CD4-positive, alpha-beta memory T cell (primary cell): ENCODE data around the gene RGS19. TPM values are rescaled to one million over a fixed set of nuclear protein-coding genes. Genes with fewer than 3 reads are reported as not detected.

Experiments
- CTCF ChIA-PET: fragments of 350-600 bp; sonication (Branson Sonifier 250); formaldehyde crosslinking; loops from one replicate; lab custom pipeline; 2021; ENCODE audit warnings: inconsistent platforms; ENCODE audit not compliant: partially characterized antibody; lab: Charles Lee
- POLR2A ChIA-PET: fragments of 350-600 bp; sonication (Branson Sonifier 250); formaldehyde crosslinking; loops from one replicate; lab custom pipeline; 2021; ENCODE audit not compliant: partially characterized antibody; lab: Charles Lee
- DNase-seq, 5 donors: peaks; one replicate each; pipeline versions ENCODE4 v3.0.0 to v3.0.0-alpha.2; 2020 to 2022; ENCODE audit warnings: mixed read lengths in 1 of 5
- H3K27ac ChIP-seq: one replicate; pipeline ENCODE4 v1.7.0; 2013; ENCODE audit warnings: low read depth, low read length
- H3K27me3 ChIP-seq: 2 replicates; pipeline ENCODE4 v1.7.0; 2013; ENCODE audit warnings: mild to moderate bottlenecking, low read length, moderate library complexity; ENCODE audit not compliant: insufficient read depth
- H3K36me3 ChIP-seq: 2 replicates; pipeline ENCODE4 v1.7.0; 2013; ENCODE audit warnings: mild to moderate bottlenecking, low read length, moderate library complexity; ENCODE audit not compliant: insufficient read depth
- H3K4me1 ChIP-seq: 2 replicates; pipeline ENCODE4 v1.7.0; 2013; ENCODE audit warnings: mild to moderate bottlenecking, low read length, moderate library complexity; ENCODE audit not compliant: insufficient read depth
- H3K4me3 ChIP-seq, 2 donors: one replicate each; pipeline ENCODE4 v1.7.0; 2013; ENCODE audit warnings: low read length in 2 of 2, mild to moderate bottlenecking in 1 of 2
- H3K9me3 ChIP-seq, 2 donors: one replicate each; pipeline ENCODE4 v1.7.0; 2013; ENCODE audit warnings: low read length in 2 of 2, control low read depth in 1 of 2; ENCODE audit not compliant: control insufficient read depth in 1 of 2
- H3K27ac Mint-ChIP-seq, 7 donors: one replicate each; pipeline ENCODE4 v1.8.0; 2020 to 2021; ENCODE audit warnings: mixed read lengths in 7 of 7, mild to moderate bottlenecking in 6 of 7, inconsistent platforms in 3 of 7, moderate library complexity in 3 of 7
- H3K27me3 Mint-ChIP-seq, 2 donors: one replicate each; pipeline ENCODE4 v1.8.0; 2020 to 2021; ENCODE audit warnings: mixed read lengths in 2 of 2
- H3K36me3 Mint-ChIP-seq, 2 donors: one replicate each; pipeline ENCODE4 v1.8.0; 2020 to 2021; ENCODE audit warnings: mixed read lengths in 2 of 2, inconsistent platforms in 1 of 2, mild to moderate bottlenecking in 1 of 2
- H3K4me1 Mint-ChIP-seq, 4 donors: one replicate each; pipeline ENCODE4 v1.8.0; 2020 to 2021; ENCODE audit warnings: mixed read lengths in 4 of 4, mild to moderate bottlenecking in 1 of 4
- H3K4me3 Mint-ChIP-seq, 8 donors: one replicate each; pipeline ENCODE4 v1.8.0; 2020 to 2021; ENCODE audit warnings: mixed read lengths in 8 of 8, mild to moderate bottlenecking in 7 of 8, moderate library complexity in 6 of 8, inconsistent platforms in 3 of 8
- H3K9me3 Mint-ChIP-seq, 8 donors: one replicate each; pipeline ENCODE4 v1.8.0; 2020 to 2021; ENCODE audit warnings: mixed read lengths in 8 of 8, mild to moderate bottlenecking in 5 of 8, inconsistent platforms in 3 of 8, moderate library complexity in 1 of 8
- intact Hi-C: fragments of 100-400 bp; cut with micrococcal nuclease; formaldehyde crosslinking; loops from one replicate; pipeline ENCODE4 v1.15.1; 2023
- polyA plus RNA-seq, 2 donors: library from polyadenylated mRNA; unstranded; fragments of 300-500 nt; fragmentation: Illumina TruSeq; gene quantifications; one replicate each; pipeline ENCODE4 v1.2.3, GENCODE V29; 2021
- total RNA-seq, 2 experiments: library from RNA; stranded (reverse); gene quantifications; one replicate each; pipeline ENCODE4 v1.2.3, GENCODE V29; 2021

The RGS19 gene
- total and polyA plus RNA-seq, 4 experiments from 2014 or later: 35.0 to 116 (median 74.0) TPM

- DNase-seq: no peak
- Mint-ChIP-seq H3K27ac (no peak within 1 kb of the TSS), H3K4me3 (peak within 1 kb of the TSS in 7 of 8 donors; percentile 17 to 77 (median 58)), H3K4me1 (peaks cover 2 to 13% (median 6%) of the 10 kb centered on the region in 4 donors), H3K9me3 (no peaks in the 10 kb centered on the region), H3K36me3 (no peaks in the 10 kb centered on the region), H3K27me3 (peaks cover 22 to 28% of the 10 kb centered on the region in 2 donors)
- no peaks in the 10 kb centered on the region for H3K9me3 ChIP-seq
- H3K27ac ChIP-seq: no peak within 1 kb of the TSS
- peaks cover 11% of the 10 kb centered on the region for H3K4me1 ChIP-seq
- POLR2A ChIA-PET: no interaction called here
- CTCF ChIA-PET: no interaction called here
- intact Hi-C loops: no loop called here
- no peak within 1 kb of the TSS for H3K4me3 ChIP-seq
- H3K36me3 ChIP-seq: no peaks in the 10 kb centered on the region
- H3K27me3 ChIP-seq: peaks cover 15% of the 10 kb centered on the region
Measured at GRCh38 chr20:64049060-64049877, 30.0 kb downstream of the RGS19 start, which contains the start of gene SOX18. Gene SOX18, minus strand, starts transcription at chr20:64049639. Its CDS starts 123 bp downstream, at chr20:64049516.

- CTCF ChIA-PET: no interaction called here
- Mint-ChIP-seq H3K36me3 (no peaks in the 10 kb centered on the region), H3K27ac (no peak overlapping the region), H3K27me3 (peaks cover 21 to 26% of the 10 kb centered on the region in 2 donors), H3K4me1 (peaks cover 2 to 20% (median 6%) of the 10 kb centered on the region in 4 donors), H3K9me3 (no peaks in the 10 kb centered on the region), H3K4me3 (no peak overlapping the region)
- Histone ChIP-seq H3K4me3 (no peak overlapping the region), H3K9me3 (no peaks in the 10 kb centered on the region), H3K27ac (no peak overlapping the region), H3K36me3 (no peaks in the 10 kb centered on the region), H3K27me3 (peaks cover 15% of the 10 kb centered on the region), H3K4me1 (peaks cover 11% of the 10 kb centered on the region)
- no peak for DNase-seq
- intact Hi-C loops: no loop called here
- POLR2A ChIA-PET: no interaction called here
Measured at GRCh38 chr20:64048402-64049044, 30.8 kb downstream of the RGS19 start.

- DNase-seq: no peak
- H3K9me3 Mint-ChIP-seq: no peaks in the 10 kb centered on the region
- Histone ChIP-seq H3K4me1 (peaks cover 11% of the 10 kb centered on the region), H3K27ac (no peak overlapping the region), H3K27me3 (peaks cover 15% of the 10 kb centered on the region), H3K9me3 (no peaks in the 10 kb centered on the region), H3K36me3 (no peaks in the 10 kb centered on the region), H3K4me3 (no peak overlapping the region)
- H3K27me3 Mint-ChIP-seq: peaks cover 18 to 22% of the 10 kb centered on the region in 2 donors
- H3K4me3 Mint-ChIP-seq: peak overlapping the region in 5 of 8 donors; percentile 9 to 51 (median 39)
- ChIA-PET CTCF (interaction anchor here (1.1 kb wide), 1 partner anchor 9 kb away, joined by 3 read pairs; no protein-coding TSS in a partner anchor), POLR2A (interaction anchor here (1.2 kb wide), 1 partner anchor 15 kb away, joined by 3 read pairs; the partner anchor contains the start of gene TCEA2)
- peaks cover 2 to 23% (median 6%) of the 10 kb centered on the region in 4 donors for H3K4me1 Mint-ChIP-seq
- no peaks in the 10 kb centered on the region for H3K36me3 Mint-ChIP-seq
- H3K27ac Mint-ChIP-seq: no peak overlapping the region
- intact Hi-C loops: no loop called here
Measured at GRCh38 chr20:64047968-64048401, 31.3 kb downstream of the RGS19 start.

GRCh38 chr20:64047046-64047389, 32.3 kb downstream of the RGS19 start:
- Mint-ChIP-seq H3K27me3 (peaks cover 17 to 18% of the 10 kb centered on the region in 2 donors), H3K4me3 (peak overlapping the region in 1 of 8 donors; percentile 52), H3K4me1 (peaks cover 2 to 23% (median 6%) of the 10 kb centered on the region in 4 donors), H3K9me3 (no peaks in the 10 kb centered on the region), H3K36me3 (no peaks in the 10 kb centered on the region), H3K27ac (no peak overlapping the region)
- H3K4me1 ChIP-seq: peaks cover 14% of the 10 kb centered on the region
- H3K9me3 ChIP-seq: no peaks in the 10 kb centered on the region
- no peak overlapping the region for H3K27ac ChIP-seq
- H3K27me3 ChIP-seq: peaks cover 15% of the 10 kb centered on the region
- no peak for DNase-seq
- CTCF ChIA-PET: interaction anchor here (1.1 to 1.6 kb wide), 2 partner anchors 8 to 10 kb away, joined by 3 to 6 read pairs; no protein-coding TSS in a partner anchor
- POLR2A ChIA-PET: interaction anchor here (1.2 kb wide), 1 partner anchor 16 kb away, joined by 3 read pairs; the partner anchor contains the start of gene TCEA2
- intact Hi-C loops: no loop called here
- no peak overlapping the region for H3K4me3 ChIP-seq
- H3K36me3 ChIP-seq: no peaks in the 10 kb centered on the region

GRCh38 chr20:64045346-64046011, 33.8 kb downstream of the RGS19 start:
- intact Hi-C loops: no loop called here
- Histone ChIP-seq H3K36me3 (no peaks in the 10 kb centered on the region), H3K4me3 (no peak overlapping the region), H3K4me1 (peaks cover 29% of the 10 kb centered on the region), H3K27ac (no peak overlapping the region), H3K9me3 (no peaks in the 10 kb centered on the region), H3K27me3 (peaks cover 7% of the 10 kb centered on the region)
- Mint-ChIP-seq H3K4me1 (peaks cover 2 to 29% (median 13%) of the 10 kb centered on the region in 4 donors), H3K27me3 (peaks cover 10 to 15% of the 10 kb centered on the region in 2 donors), H3K9me3 (no peaks in the 10 kb centered on the region), H3K36me3 (no peaks in the 10 kb centered on the region), H3K27ac (peak overlapping the region in 3 of 7 donors; percentile 42 to 62 (median 47)), H3K4me3 (peak overlapping the region in 1 of 8 donors; percentile 39)
- DNase-seq: no peak
- POLR2A ChIA-PET: no interaction called here
- CTCF ChIA-PET: interaction anchor here (1.6 to 11.7 kb wide), 3 partner anchors 12 to 75 kb away, joined by 5 to 133 read pairs (median 6); partner anchors contain the start of gene TCEA2

- no peak for DNase-seq
- H3K36me3 Mint-ChIP-seq: no peaks in the 10 kb centered on the region
- peak overlapping the region in 3 of 7 donors; percentile 26 to 66 (median 37) for H3K27ac Mint-ChIP-seq
- intact Hi-C loops: no loop called here
- Histone ChIP-seq H3K4me3 (no peak overlapping the region), H3K27me3 (no peaks in the 10 kb centered on the region), H3K9me3 (no peaks in the 10 kb centered on the region), H3K4me1 (peaks cover 28% of the 10 kb centered on the region), H3K36me3 (no peaks in the 10 kb centered on the region), H3K27ac (no peak overlapping the region)
- ChIA-PET CTCF (interaction anchor here (1.8 to 11.7 kb wide), 2 partner anchors 13 to 76 kb away, joined by 5 to 133 read pairs; partner anchors contain the start of gene TCEA2), POLR2A (interaction anchor here (1.3 to 1.4 kb wide), 2 partner anchors 18 to 310 kb away, joined by 3 read pairs; partner anchors contain the start of gene TCEA2)
- peaks cover 2 to 36% (median 17%) of the 10 kb centered on the region in 4 donors for H3K4me1 Mint-ChIP-seq
- no peaks in the 10 kb centered on the region for H3K9me3 Mint-ChIP-seq
- peak overlapping the region in 2 of 8 donors; percentile 30 to 44 for H3K4me3 Mint-ChIP-seq
- peaks cover 10 to 15% of the 10 kb centered on the region in 2 donors for H3K27me3 Mint-ChIP-seq
Measured at GRCh38 chr20:64044484-64045247, 34.7 kb downstream of the RGS19 start.
